HG02938 (cell line): ENCODE data around the gene TLL2.

ENCODE experiments used
- ATAC-seq: cut with Tn5 transposase; IDR thresholded peaks from one replicate; pipeline ENCODE4 v1.9.1; 2021; ENCODE audit warnings: mild to moderate bottlenecking, moderate library complexity; ENCODE audit not compliant: unreplicated experiment

The TLL2 gene

GRCh38 chr10:96334616-96335526 lies 178.9 kb downstream of the TLL2 start:
- ATAC-seq = no peak

DNA sequence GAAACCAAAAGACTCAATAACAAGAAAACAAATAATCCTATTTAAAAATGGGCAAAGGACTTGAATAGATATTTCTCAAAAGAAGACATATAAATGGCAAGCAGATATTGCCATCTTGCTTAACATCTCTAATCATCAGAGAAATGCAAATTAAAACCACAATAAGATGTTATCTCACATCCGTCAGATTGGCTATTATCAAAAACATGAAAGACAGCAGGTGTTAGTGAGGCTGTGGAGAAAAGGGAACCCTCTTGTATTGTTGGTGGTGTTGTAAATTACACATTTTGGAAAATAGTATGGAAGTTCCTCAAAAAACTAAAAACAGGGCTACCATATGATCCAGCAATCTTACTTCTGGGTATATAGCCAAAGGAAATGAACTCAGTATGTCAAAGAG lies 180.6 kb downstream of the TLL2 start:
- no peak for ATAC-seq

DNA sequence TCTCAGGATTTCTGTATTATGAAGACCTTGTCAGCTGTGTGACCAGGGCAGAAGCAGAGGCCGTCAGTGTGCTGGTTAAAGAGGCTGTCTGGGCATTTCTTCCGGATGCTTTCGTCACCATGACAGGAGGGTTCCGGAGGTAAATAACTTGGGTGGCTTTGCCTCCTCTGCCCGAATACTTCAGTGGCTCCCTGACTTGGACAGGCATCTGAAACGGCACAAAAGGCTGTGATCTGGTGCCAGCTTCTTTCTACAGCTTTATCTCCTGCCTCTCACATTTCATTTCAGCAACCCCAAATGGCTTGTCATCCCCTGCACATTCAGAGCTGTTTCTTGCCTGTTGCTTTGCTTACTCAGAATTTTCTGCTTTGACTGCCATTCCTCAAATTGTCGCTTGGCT lies 186.3 kb downstream of the TLL2 start:
- no peak for ATAC-seq

- ATAC-seq = peak; percentile 98
These were observed 187.9 kb downstream of the TLL2 start for GRCh38 chr10:96325719-96326373.

DNA sequence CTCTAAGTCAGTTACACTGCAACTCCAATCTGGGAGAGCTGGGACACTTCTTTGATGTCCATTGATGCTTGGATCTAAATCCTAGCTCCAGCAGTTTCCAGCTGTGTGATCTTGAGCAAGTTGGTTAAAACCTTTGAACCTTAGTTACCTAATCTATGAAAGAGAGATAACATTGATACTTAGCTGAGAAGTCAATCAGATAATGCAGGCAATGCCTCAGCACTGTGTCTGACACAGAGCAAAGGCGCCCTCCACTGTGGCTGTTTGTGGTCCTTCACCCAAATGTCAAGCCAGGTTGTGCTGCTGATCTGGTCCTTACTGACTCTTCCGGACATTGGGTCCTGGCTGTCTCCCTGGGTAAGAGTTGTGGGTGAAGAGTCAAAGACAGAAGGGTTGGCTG lies 189.3 kb downstream of the TLL2 start:
- no peak for ATAC-seq

- ATAC-seq = no peak
These were observed 191.5 kb downstream of the TLL2 start for GRCh38 chr10:96322275-96322674.

GRCh38 chr10:96321822-96322221 lies 191.9 kb downstream of the TLL2 start:
- ATAC-seq = no peak

DNA sequence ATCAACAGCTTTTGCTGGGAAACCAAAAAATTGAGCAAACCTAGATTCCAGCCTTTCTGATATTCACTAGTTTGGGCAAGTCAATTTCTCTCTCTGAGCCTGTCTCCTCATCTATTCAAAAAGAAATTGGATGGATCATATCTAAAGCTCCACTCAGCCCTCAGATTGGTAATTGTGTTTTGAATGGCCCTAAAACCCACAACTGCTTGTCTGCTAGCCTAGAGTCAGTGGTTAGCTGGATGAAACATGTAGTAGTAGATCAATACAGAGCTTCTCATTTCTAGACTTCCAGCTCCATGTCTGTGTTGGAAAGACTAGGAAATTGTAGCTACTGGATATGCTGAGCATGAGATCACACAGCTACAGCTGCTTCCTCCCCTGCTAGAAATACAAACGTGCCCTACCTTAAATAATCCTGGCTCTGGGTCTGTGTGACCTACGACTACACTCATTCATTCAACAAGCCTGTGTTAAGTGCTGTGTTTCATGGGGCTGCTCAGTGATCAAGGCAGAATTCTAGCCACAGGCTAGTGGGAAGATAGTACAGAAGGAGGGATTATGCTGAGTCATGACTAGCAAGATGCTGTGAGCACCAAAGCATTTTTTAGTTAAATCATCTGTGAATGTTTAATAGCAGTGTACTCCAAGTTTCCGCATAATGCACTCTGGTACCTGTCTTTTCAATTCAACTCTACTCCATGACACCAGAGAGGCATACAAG lies 193.8 kb downstream of the TLL2 start:
- ATAC-seq = no peak

- ATAC-seq = no peak
These were observed 196.5 kb downstream of the TLL2 start for GRCh38 chr10:96317067-96317833.
